HL-60 (cell line): ENCODE measurements around the gene SCYL2.

ENCODE experiments used
- DNase-seq, 2 experiments: peaks; one replicate each; pipeline ENCODE4 v3.0.0-alpha.2; 2010 to 2020; ENCODE audit warnings: low read depth in 1 of 2, low spot score in 1 of 2
- H3K27ac ChIP-seq: fragments of 250-450 bp; sonication (Bioruptor Pico); replicated peaks from 2 replicates; pipeline ENCODE4 v1.5.1; 2020; ENCODE audit warnings: mild to moderate bottlenecking, moderate library complexity
- H3K27me3 ChIP-seq: fragments of 250-450 bp; sonication (Bioruptor Pico); 2 replicates; pipeline ENCODE4 v1.5.1; 2021; ENCODE audit warnings: mild to moderate bottlenecking, moderate library complexity; ENCODE audit not compliant: insufficient read depth, poor library complexity, severe bottlenecking
- H3K4me3 ChIP-seq: replicated peaks from 2 replicates; pipeline ENCODE4 v1.5.1; 2011; ENCODE audit warnings: mild to moderate bottlenecking, control low read depth, low read length; ENCODE audit not compliant: insufficient read depth
- CTCF ChIP-seq: IDR thresholded peaks from one replicate; pipeline ENCODE4 v1.5.1; 2011; ENCODE audit warnings: low read length, control low read depth, inconsistent platforms; ENCODE audit not compliant: insufficient read depth
- GABPA ChIP-seq: IDR thresholded peaks from 2 replicates; pipeline ENCODE4 v1.6.1; 2012; ENCODE audit warnings: low read depth
- POLR2AphosphoS5 ChIP-seq: IDR thresholded peaks from 2 replicates; pipeline ENCODE4 v1.6.1; 2012; ENCODE audit warnings: low read depth
- SPI1 ChIP-seq: IDR thresholded peaks from 2 replicates; pipeline ENCODE4 v1.6.1; 2012; ENCODE audit warnings: low read depth, mild to moderate bottlenecking, borderline replicate concordance
- TF ChIP-seq, protein P1 (sequence below): IDR thresholded peaks from 2 replicates; pipeline ENCODE4 v1.6.1; 2012; ENCODE audit warnings: low read depth; ENCODE audit not compliant: insufficient replicate concordance

SCYL2 gene

DNA sequence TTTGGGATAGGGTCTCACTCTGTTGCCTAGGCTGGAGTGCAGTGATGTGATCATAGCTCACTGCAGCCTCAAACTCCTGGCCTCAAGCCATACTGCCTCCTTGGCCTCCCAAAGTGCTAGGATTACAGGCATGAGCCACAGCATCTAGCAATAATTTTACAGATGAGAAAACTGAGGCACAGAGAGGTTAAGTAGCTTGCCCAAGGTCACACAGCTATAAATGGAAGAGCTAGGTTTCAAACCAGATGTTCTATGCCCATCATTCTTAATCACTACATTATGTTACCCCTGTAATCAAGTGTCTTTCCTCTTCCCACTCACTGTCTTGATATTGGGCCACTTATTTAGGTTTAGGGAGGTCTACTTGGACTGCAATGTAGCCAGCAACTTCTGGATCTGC, 93.5 kb downstream of the SCYL2 start:
- Histone ChIP-seq H3K27ac (no peak overlapping the region), H3K27me3 (no peaks in the 10 kb centered on the region), H3K4me3 (no peak overlapping the region)
- TF ChIP-seq GABPA, result no peak
- TF ChIP-seq, protein P1, sequence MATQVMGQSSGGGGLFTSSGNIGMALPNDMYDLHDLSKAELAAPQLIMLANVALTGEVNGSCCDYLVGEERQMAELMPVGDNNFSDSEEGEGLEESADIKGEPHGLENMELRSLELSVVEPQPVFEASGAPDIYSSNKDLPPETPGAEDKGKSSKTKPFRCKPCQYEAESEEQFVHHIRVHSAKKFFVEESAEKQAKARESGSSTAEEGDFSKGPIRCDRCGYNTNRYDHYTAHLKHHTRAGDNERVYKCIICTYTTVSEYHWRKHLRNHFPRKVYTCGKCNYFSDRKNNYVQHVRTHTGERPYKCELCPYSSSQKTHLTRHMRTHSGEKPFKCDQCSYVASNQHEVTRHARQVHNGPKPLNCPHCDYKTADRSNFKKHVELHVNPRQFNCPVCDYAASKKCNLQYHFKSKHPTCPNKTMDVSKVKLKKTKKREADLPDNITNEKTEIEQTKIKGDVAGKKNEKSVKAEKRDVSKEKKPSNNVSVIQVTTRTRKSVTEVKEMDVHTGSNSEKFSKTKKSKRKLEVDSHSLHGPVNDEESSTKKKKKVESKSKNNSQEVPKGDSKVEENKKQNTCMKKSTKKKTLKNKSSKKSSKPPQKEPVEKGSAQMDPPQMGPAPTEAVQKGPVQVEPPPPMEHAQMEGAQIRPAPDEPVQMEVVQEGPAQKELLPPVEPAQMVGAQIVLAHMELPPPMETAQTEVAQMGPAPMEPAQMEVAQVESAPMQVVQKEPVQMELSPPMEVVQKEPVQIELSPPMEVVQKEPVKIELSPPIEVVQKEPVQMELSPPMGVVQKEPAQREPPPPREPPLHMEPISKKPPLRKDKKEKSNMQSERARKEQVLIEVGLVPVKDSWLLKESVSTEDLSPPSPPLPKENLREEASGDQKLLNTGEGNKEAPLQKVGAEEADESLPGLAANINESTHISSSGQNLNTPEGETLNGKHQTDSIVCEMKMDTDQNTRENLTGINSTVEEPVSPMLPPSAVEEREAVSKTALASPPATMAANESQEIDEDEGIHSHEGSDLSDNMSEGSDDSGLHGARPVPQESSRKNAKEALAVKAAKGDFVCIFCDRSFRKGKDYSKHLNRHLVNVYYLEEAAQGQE, result no peak
- DNase-seq, result no peak

DNA sequence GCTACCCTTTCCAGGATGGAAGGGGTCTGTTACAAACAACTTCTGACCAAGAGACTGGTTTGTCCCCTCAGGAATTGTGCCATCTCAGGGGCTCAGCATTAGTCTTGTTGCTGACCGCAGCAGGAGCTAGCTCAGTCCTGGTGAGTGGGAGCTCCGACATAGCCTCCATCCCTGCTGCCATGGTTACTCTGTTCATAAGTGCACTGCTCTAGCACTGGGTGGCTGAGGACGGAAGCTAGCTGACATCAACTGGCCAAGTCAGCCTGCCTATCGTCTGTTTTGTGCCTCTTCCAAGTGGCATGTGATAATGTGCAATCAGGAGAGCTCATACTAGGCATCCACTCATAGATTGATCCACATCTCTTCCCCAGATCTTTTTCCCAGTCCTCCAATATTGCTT, 97.3 kb downstream of the SCYL2 start:
- no peak for DNase-seq
- no peaks in the 10 kb centered on the region for H3K27me3 ChIP-seq
- no peak overlapping the region for H3K27ac ChIP-seq
- TF ChIP-seq, protein P1, result no peak
- TF ChIP-seq CTCF (no peak), SPI1 (no peak), POLR2AphosphoS5 (no peak), GABPA (no peak)
- H3K4me3 ChIP-seq, result no peak overlapping the region

DNA sequence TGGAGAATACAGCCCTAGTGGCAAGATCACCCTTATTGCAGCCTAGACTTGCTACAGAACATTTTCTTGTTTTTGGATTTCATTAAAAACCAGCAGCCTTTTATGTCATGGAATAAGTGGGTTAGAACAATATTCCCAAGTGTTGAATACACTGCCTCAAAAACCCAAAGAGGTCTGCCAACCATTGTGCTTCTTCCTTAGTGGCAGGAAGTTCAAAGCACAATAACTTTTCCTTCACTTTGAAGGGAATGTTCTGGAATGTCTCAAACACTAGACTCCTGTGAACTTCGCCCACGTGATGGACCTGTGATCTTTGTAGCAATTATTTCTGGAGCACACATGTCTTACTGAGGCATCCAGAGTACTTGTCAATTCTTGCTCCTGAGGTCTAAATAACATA, 98.4 kb downstream of the SCYL2 start:
- no peak for DNase-seq
- TF ChIP-seq GABPA (no peak), SPI1 (no peak)

GRCh38 chr12:100368066-100368465, 101.1 kb downstream of the SCYL2 start:
- DNase-seq, result no peak
- no peaks in the 10 kb centered on the region for H3K27me3 ChIP-seq
- no peak overlapping the region for H3K4me3 ChIP-seq
- H3K27ac ChIP-seq, result no peak overlapping the region
- no peak for TF ChIP-seq GABPA
- TF ChIP-seq SPI1, result no peak
- TF ChIP-seq CTCF, result no peak
- no peak for TF ChIP-seq POLR2AphosphoS5
- TF ChIP-seq, protein P1, result no peak

More for the DNA sequence above, 98.4 kb downstream of the SCYL2 start:
- Histone ChIP-seq H3K4me3 (no peak overlapping the region), H3K27ac (no peak overlapping the region), H3K27me3 (no peaks in the 10 kb centered on the region)
